ENCODE data around the gene ACOX2.

The ACOX2 gene

DNA sequence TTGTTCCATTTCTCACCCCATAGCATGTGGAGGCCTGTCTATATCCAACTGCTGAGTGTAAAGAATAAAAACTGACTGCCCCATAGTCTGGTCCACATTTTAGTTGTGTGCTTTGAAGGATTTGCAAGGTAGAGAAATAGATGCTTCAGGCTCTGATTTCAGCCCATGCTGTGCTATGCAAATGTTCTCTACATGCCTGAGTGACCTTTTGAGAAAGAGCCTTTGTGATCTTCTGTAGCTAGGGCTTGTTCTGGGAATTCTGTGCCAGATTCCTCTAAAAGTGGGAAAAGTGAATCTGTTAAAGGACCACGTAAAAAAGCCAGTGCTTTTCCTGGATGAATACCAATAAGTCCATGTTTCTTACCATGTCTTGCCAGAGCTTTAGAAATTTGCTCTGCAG, 39.9 kb downstream of the ACOX2 start:
- H3K27ac ChIP-seq = no peak overlapping the region
- H3K4me3 ChIP-seq (ENCODE audit: low read depth, low read length) = no peak overlapping the region
- no peaks in the 10 kb centered on the region for H3K27me3 ChIP-seq (replicated peaks)
- TF ChIP-seq CTCF (IDR thresholded peaks at IDR 0.05; ENCODE audit: low read depth, low read length, missing control alignments) = no peak
- H3K36me3 ChIP-seq (replicated peaks) = peaks cover 6% of the 10 kb centered on the region
- in situ Hi-C loops (cut with HindIII; ENCODE audit: low pct_ligation_motif_present, low sequenced_read_pairs) = no loop called here
- DNase-seq = no peak

GRCh38 chr3:58496206-58496857, 40.7 kb downstream of the ACOX2 start:
- Histone ChIP-seq H3K36me3 (replicated peaks) (peaks cover 5% of the 10 kb centered on the region), H3K27ac (no peak overlapping the region), H3K4me3 (ENCODE audit: low read depth, low read length) (no peak overlapping the region), H3K27me3 (replicated peaks) (no peaks in the 10 kb centered on the region)
- no peak for DNase-seq
- in situ Hi-C loops (cut with HindIII; ENCODE audit: low pct_ligation_motif_present, low sequenced_read_pairs) = no loop called here
- no peak for TF ChIP-seq CTCF (IDR thresholded peaks at IDR 0.05; ENCODE audit: low read depth, low read length, missing control alignments)

DNA sequence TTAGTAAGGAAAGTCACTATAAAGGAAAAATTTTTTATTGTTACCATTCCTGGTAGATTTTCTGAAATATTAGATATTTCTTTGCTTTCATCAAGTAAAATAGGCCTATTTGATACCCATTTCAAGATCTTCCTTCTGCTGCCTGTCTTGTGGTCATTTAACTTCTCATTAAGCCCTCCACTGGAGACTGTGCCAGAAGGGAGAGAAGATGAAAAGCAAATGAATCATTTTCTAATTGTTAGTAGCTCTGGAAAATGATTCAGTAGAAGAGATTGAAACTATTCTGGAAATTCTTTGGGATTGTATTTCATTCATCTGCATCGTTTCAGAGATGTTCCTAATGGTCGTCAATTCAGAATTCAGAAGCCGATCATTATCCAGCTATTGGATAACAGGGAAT, 41.9 kb downstream of the ACOX2 start:
- no peak for DNase-seq
- H3K27ac ChIP-seq = no peak overlapping the region
- no peaks in the 10 kb centered on the region for H3K36me3 ChIP-seq (replicated peaks)
- H3K27me3 ChIP-seq (replicated peaks) = no peaks in the 10 kb centered on the region
- H3K4me3 ChIP-seq (ENCODE audit: low read depth, low read length) = no peak overlapping the region
- TF ChIP-seq CTCF (IDR thresholded peaks at IDR 0.05; ENCODE audit: low read depth, low read length, missing control alignments) = no peak
- in situ Hi-C loops (cut with HindIII; ENCODE audit: low pct_ligation_motif_present, low sequenced_read_pairs) = no loop called here

- no peaks in the 10 kb centered on the region for H3K36me3 ChIP-seq (replicated peaks)
- in situ Hi-C loops (cut with HindIII; ENCODE audit: low pct_ligation_motif_present, low sequenced_read_pairs) = no loop called here
- no peak for DNase-seq
- no peak for TF ChIP-seq CTCF (IDR thresholded peaks at IDR 0.05; ENCODE audit: low read depth, low read length, missing control alignments)
- H3K27ac ChIP-seq = no peak overlapping the region
- H3K4me3 ChIP-seq (ENCODE audit: low read depth, low read length) = no peak overlapping the region
- no peaks in the 10 kb centered on the region for H3K27me3 ChIP-seq (replicated peaks)
These were observed 42.9 kb downstream of the ACOX2 start for GRCh38 chr3:58494107-58494506.

DNA sequence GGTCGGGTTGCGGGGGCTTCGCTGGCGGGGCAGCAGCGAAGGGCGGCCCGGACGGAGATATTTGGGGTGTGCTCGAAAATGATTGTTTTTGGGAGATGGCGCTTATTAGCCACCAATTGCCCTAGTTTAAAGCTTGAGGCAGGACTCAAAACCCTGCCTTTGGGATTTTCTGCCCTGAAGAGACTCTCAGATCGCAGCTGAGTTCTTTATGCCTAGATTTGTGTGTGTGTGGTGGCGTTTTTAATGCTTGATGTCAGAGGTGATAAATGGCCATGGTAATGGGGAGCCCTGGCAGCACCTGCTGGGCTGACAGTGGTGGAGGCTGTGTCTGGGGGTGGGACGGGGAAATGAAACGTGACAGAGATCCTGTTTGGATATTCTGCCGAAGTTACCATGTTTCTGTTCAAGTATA, 44.5 kb downstream of the ACOX2 start:
- H3K36me3 ChIP-seq (replicated peaks) = no peaks in the 10 kb centered on the region
- in situ Hi-C loops (cut with HindIII; ENCODE audit: low pct_ligation_motif_present, low sequenced_read_pairs) = no loop called here
- no peak for DNase-seq

More for the DNA sequence above, 44.5 kb downstream of the ACOX2 start:
- Histone ChIP-seq H3K4me3 (ENCODE audit: low read depth, low read length) (peak overlapping the region; percentile 72), H3K27ac (no peak overlapping the region), H3K27me3 (replicated peaks) (no peaks in the 10 kb centered on the region)
- no peak for TF ChIP-seq CTCF (IDR thresholded peaks at IDR 0.05; ENCODE audit: low read depth, low read length, missing control alignments)
